ENCODE results near the gene ITM2B.
A peak's percentile ranks its signal among the peaks of the same experiment; 100 is the strongest.

ITM2B gene

DNA sequence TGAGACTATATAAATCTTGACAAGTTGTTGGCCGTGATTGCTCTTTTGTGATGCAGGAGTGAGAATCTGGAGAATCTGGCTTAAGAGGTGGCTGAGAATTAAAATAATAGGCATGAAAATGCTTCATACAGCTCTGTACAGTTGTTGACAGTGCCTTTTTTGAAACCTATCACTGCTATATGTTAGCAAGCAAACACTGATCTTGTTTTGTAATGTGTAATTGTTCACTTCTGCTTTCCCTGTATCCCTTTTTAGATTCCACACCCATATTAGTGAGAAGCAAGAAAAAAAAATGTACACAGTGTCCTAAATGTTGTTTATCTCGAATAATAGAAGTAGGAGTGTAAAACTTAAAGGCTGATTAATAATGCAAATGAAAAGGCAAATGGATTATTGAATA lies 31.1 kb downstream of the ITM2B start:
- no peak for DNase-seq

DNA sequence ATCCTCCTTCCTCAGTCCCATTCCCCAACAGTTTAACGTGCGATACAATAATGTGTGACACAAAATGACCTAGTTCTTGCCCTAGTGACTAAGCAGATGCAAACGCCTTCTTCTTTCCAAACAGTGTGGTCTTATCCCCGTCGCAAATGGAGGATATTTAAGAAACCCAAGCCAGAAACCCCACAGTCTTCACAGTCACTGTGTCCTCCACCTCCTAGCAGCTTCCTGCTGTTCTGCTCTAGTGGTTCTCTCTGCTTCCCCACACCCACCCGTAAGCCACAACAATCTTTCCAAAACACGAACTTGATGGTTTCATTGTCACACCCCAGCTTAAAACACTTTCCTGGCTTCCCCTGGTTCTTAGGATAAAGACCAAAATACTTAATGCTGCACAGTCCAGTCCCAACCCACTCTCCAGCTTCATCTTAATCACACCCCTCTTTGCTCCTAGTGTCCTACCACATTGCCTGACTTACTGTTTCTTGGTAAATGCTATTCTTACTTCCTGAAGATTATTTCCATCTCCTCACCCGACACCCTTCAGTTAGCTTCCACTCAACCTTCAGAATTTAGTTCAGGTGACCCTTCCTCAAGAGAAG lies 32.3 kb downstream of the ITM2B start:
- peak; percentile 24 for DNase-seq

DNA sequence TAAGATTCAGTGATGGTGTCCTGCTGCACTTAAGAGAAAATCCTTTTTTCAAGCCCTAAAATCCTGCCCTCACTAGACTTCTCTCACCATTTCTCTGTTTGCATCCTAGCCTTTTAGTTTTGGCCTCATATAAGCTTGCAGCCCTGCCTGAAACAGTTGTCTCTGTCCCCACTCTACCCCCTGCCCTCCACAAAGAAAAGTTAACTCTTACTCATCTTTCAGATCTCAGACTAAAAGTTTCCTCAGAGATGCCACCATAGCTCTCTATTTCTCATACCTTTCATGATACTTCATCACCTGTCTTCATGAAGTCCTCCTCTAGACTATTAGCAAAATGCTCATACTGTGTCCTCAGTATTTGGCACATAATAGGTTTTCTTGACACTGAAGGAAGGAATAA lies 33.1 kb downstream of the ITM2B start:
- no peak for DNase-seq

DNA sequence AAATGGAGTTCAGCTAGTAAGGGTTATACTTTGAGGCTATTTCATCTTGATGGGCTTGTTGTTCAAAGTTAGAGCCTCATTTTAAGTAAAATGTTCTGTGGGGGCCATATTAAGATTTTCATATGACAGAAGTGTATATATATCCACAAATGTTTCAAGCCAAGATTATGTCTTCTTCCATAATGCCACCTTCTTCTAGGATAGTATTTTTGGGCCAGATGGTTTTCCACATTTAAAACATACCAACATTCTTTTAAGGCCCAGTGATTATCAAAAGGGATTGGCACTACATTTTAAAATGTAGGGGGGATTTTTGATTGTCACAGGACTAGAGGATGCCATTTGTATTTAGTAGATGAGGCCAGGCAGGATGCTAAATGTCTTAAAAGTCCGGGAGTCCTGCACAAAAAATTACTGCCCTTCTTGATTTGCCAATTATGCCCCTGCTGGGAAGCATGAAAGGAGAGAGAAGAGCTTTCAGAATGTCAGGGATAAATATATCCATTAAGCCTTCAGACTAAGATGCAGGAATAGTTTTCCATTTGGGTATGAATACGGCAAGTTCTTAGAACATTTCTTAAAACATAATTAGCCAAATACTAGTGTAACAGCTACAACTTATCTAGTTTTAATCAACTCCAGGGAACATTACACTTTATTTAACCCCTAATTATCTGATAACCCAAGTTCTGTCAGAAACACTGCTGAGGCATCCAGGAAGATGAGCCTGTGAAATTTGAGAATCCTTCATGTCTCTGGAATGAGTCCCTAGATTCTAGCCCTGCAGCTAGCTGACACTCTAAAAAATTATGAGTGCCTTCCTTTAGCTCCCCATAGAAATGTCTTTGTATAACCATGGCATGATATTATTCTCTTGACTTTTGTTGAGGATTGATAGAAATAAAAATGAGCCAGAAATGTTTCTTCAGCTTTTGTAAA lies 34.0 kb downstream of the ITM2B start:
- DNase-seq: no peak

DNA sequence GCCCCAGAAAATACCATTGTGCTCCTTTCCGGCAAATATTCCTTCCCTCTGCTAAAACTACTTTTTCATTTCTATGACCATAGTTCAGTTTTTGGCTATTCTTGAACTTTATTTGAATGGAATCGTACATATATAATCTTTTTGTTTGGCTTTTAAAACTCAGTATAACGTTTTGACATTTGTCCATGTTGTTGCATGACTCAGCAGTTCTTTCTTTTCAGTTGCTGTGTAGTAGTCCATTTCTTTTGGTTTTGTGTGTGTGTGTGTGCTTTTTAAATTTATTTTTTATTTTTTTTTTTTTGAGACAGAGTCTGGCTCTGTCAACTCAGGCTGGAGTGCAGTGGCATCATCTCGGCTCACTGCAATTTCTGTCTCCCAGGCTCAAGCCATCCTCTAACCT lies 35.0 kb downstream of the ITM2B start:
- DNase-seq: no peak

DNA sequence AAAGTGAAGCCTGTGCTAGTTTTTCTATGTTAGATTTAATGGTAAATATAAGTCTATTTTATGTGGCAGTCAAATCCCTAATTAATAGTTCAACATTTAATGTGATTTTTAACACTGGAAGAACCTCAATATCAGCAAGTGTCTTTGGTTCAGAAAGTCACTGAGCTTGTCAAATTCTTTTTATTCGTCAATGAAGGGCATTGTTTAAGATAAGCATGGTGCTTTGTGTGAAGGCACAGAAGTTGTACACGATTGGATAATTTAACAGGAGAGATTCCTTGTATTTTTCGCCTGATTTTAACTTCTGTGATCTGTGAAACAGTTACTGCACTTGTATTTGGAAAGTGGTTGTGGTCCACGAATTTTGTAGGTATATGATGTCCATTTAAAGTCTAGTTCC lies 40.3 kb downstream of the ITM2B start:
- no peak for DNase-seq

DNA sequence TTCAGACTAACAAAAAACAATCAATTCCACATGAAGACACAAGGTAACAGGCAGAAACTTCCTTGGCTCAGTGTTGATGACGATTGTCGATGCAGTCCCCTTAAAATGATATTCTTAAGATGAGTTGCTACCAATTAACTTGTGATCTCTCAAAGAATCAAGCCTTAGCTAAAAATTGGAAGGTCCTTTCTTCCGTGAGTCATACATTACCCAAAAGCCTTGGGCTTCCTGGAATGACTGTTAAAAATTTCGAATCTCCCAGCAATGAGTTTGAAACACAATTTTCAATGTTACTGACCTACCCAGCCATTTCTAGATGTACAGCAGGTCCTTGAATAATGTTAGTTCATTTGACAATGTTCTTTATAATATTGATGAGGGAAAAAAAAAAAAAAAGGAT lies 42.5 kb downstream of the ITM2B start:
- DNase-seq: no peak

DNA sequence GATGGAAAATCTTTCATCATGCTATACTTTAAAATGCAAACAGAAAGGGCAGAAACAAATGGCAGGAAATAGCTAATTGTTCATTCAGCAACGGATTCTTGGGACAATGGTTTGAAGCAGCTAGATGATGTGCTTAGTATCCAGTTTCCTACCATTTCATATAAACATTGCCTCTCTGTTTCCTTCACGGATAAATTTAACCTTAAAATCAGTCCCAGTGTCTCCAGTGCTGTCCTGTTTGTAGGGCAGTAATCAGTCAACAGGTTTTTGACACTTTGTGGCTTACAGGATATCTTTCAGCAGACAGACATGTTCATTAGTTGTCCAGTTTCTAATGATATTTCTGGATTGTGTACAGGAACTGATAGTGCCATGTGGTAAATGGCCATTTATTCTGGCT lies 45.8 kb downstream of the ITM2B start:
- DNase-seq: no peak

DNA sequence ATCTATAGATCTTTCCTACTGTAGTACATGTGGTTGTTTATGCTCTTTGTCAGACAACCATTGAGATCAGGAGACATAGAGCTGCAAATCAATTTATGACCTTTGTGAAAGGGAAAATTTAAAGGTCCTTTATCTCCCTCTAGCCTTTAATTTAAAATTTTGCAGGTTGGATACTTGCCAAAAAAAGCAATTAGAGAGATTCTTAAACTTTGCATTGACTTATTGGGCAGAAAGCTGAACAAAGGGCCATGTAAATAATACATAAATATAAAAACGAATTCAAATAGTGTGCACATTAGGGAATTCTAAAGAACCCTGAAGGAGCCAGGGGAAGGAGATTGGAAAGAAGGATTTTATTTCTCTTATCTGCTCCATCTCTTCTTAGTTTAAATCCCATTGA lies 48.5 kb downstream of the ITM2B start:
- no peak for DNase-seq

DNA sequence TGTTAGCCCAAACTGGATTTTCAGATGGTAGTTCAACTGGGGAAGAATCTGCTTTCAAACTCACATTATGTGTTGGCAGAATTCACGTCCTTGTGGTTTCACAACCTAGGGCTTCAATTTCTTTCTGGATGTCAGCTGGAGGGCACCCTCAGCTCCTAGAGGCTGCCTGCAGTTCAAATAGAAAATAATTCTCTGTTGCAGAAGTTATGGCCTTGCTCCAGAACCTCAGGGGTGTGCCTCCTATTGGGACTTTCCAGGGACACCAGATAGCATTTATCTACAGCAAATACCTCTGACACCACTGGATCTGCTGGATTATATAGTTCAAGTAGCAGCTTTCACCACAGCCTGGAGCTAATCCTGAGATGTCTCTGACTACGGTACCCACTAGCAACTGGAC lies 58.7 kb downstream of the ITM2B start:
- DNase-seq: no peak

DNA sequence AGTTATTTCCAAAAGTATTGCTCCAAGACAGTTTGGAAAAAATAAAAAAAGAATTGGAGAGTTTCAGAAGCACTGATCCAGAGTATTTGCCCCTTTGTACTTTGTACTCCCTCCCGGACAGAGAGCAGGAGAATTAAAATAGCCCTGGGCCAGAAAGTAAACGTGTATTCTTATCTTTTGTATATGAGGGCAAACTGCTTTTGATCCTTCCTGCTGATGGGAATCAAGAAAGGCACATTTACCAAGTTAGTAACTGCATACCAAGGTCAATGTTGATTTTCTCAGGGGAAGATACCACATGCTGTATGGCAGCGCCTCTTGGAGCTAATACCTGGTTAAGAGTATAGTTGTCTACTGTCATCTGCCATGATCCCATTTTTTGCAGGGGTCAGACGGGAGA lies 59.6 kb downstream of the ITM2B start:
- no peak for DNase-seq

DNA sequence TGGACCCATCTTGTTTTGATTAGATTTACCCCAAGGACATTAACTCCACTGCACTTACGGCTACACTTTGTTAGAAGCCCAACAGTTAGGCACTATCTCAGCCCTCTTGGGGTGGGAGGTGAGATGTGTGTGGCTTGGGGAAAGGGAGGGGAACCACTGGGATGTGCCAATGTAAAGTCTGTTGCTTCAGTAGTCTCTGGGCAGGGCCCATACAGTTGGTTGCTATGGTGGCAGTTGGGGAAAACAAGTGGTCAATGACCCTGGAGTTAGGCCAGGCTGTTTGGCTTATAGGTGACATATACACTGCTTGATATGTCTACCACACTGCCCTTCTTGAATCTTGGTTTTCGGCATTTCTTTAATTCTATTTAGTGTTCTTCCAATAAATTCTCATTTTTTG lies 61.6 kb downstream of the ITM2B start:
- DNase-seq: no peak

DNA sequence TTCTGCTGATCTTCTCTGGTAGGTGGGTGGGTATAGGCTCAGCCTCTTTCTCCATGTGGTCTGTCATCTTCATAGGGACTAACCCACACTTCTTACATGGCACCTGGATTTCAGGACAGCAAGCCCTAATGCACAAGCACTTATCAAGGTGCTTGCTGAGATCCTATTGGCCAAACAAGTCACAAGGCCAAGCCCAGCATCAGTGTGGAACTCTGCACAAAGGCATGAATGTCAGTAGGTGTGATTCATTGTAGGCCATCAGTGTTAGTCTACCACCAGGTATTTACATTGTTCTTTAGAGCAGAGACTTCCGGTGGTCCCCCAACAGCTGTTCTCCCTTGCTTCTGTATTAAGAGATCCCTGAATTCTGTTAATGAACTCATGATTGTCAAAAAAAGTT lies 62.3 kb downstream of the ITM2B start:
- no peak for DNase-seq

DNA sequence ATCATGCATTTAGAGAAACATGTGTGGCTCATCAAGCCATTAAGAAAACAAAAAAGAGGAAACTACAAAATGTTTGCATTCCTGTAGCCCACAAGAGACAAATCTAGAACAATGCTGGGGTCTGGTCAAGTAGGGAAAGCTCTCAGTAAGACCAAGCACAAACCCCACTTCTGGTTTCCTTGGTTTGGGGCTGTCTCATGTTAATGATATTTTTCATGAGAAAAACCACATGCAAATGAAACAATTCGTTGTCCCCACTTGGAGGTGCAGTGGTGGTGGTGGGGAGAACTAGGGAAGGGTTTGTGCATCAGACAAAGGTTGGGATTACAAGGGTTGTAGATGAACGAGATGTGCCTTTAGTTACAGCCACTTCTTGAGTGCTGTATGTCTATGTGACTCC lies 63.5 kb downstream of the ITM2B start:
- no peak for DNase-seq

DNA sequence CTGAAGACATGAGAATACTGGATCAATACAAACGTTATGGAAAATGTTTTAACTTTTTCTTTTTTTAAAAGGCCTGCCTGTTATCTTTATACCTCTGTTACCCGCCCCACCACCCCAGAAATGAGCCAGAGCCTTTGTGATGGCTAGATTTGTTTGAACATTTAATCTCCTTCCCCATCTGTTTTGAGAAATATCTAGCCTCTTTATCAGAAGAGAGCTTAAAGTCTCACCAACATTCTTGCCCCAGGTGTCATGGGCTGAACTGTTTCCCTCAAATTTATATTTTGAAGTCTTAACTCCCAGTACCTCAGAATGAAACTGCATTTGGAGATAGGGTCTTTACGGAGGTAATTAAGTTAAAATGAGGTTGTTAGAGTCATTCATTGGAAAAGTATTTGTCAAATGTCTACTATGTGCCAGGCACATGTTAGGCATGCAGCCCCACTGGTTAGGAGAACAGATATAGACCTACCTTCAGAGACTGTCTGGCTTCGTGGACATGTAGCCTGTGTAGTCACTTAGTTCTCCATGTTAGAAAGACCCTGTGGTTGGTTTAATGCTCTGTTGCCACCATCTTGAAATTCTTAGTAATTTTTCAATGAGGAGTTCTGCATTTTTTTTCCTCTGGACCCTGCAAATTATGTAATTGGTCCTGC lies 64.3 kb downstream of the ITM2B start:
- DNase-seq: no peak

DNA sequence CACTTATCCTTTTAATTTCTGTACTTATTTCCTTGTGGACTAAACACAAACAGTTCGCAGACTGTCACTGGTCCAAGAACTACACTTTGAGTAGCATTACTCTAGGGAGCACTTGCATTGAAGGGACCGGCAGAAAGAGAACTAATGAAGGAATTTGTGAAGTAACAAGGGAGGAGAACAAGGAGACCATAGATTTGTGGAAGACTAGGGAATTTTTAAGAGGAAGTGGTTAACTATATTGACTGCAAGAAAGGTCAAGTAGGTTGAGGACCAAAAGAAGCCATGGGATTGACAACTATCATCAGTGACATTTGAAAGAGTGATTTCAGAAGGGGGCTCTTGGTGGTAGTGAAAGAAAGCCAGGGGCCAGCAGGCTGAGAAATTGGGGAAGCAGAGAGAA lies 66.6 kb downstream of the ITM2B start:
- no peak for DNase-seq

DNA sequence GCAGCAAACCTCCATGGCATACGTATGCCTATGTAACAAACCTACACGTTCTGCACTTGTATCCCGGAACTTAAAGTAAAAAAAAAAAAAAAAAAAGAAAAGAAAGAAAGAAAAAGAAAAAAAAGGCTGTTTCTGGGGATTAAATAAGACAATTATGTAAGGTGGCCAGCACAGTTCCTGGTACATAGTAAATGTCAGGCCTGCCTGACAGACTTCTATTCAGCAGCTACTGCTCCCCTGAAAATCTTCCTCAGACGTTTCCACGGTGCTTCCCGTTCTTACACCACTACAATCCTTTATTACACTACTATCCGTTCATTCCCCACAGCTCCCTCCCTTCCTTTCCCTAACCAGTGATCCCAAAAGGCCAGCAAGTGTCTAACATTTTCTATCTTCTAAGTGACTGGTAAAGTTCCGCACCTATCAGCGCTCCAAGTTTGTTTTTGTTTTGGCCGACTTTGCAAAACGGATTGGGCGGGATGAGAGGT lies 69.9 kb downstream of the ITM2B start:
- DNase-seq: no peak

DNA sequence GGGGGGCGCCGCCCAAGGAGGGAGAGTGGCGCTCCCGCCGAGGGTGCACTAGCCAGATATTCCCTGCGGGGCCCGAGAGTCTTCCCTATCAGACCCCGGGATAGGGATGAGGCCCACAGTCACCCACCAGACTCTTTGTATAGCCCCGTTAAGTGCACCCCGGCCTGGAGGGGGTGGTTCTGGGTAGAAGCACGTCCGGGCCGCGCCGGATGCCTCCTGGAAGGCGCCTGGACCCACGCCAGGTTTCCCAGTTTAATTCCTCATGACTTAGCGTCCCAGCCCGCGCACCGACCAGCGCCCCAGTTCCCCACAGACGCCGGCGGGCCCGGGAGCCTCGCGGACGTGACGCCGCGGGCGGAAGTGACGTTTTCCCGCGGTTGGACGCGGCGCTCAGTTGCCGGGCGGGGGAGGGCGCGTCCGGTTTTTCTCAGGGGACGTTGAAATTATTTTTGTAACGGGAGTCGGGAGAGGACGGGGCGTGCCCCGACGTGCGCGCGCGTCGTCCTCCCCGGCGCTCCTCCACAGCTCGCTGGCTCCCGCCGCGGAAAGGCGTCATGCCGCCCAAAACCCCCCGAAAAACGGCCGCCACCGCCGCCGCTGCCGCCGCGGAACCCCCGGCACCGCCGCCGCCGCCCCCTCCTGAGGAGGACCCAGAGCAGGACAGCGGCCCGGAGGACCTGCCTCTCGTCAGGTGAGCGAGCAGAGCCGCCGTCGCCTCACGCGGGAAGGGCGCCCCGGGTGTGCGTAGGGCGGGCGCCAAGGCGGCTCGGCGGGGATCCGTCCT lies 70.5 kb downstream of the ITM2B start, which contains the start of gene RB1:
TSS of gene RB1 (plus strand) at position 393 of the 784 bp plus-strand sequence. CDS start at position 555, 162 bp downstream.
- peak; percentile 90 for DNase-seq

DNA sequence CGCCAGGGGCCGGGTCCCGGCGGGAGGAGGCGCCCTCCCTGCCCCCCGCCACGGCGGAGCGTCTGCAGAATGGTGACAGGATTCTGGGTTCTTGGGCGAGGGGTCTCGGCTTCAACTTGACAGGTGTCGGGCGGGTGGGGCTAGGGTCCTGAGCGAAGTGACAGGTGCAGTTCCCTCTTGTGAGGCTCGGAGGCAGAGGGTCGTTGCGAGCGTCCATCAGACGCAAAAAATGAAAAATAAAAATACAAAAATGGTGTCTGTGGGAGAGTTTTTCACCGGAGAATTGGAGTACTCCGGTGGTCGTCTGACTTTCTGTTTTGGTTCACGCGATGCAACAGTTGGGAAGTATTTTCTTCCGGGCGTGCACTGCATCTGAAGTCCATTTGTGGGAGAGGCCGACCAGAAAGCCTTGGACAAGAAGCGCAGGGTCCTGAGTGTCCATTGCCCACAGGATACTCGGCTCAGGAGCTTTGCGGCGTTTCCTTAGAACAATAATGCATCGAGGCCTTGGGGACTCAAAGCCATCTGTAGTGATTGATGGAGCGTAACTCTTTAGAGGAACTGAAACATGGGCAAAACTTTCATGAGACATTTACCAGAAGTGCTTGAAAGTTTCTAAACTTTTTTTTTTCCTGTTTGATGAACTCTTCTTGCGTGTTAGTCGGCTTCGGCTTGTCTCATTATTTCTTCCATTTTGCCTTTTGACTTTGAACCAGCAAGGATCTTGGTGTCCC lies 71.3 kb downstream of the ITM2B start:
- DNase-seq: no peak

DNA sequence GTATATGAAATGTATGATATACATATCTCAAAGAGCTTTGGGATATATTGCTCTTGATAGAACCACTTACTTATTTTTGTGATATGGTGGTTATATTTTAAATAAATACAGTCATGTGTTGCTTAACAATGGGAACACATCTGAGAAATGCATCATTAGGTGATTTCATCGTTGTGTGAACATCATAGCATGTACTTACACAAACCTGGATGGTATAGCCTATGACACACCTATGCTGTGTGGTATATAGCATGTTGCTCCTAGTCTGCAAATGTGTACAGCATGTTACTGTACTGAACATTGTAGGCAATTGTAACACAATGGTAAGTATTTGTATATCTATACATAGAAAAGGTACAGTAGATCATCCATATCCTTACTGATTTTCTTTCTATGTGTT lies 78.2 kb downstream of the ITM2B start:
- DNase-seq: no peak

DNA sequence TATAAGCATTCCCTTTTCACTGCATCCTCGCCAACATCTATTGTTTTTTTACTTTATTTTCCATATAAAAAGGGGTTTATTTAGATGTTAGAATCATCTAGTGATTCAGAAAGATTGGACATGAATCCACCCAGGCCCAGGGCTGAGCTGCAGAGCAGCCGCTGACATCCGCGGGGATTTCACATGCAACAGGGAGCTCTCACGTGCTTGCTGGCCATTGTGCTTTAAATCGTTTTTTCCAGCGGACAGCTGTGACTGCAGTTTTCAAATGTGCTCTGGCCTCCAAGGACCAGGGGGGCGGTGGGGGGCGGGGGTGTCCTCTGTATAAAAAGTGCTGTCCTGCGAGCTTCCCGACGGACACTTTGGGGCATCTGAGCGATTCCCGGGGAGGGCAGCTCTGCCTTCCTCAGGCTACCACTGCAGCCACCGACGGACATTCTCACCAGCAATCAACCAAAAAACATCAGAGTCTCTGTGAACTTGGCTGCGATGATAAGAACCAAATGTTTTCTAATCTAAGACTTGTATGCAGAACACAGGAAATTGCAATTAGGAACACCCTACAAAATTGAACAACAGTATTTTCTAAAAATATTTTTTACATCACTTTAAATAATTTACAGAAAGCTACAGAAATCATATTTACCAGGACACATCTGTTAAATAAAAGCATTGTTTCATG lies 83.1 kb downstream of the ITM2B start:
- DNase-seq: no peak

Measured in stimulated activated CD4-positive, alpha-beta T cell treated with anti-CD3 and anti-CD28 coated beads, Interleukin-4, amount 100 ng/mL, for 24 hours (primary cell).